Endodermal cell (in vitro differentiated cells): ENCODE measurements around the gene NEMP1. TPM values are rescaled to one million over a fixed set of nuclear protein-coding genes. Genes with fewer than 3 reads are reported as not detected.

ENCODE experiments used
- DNase-seq: peaks from one replicate; pipeline ENCODE4 v3.0.0-alpha.2; 2017
- H3K27ac ChIP-seq: 2 replicates; pipeline ENCODE4 v1.5.1; 2013; ENCODE audit warnings: mild to moderate bottlenecking, low read depth, low read length, moderate library complexity
- H3K27me3 ChIP-seq: 2 replicates; pipeline ENCODE4 v1.6.1; 2013; ENCODE audit warnings: mild to moderate bottlenecking, low read length, moderate library complexity; ENCODE audit not compliant: insufficient read depth, control insufficient read depth, poor library complexity, severe bottlenecking
- H3K36me3 ChIP-seq: 2 replicates; pipeline ENCODE4 v1.7.0; 2013; ENCODE audit warnings: mild to moderate bottlenecking, low read length, moderate library complexity; ENCODE audit not compliant: control insufficient read depth, insufficient read depth
- H3K4me1 ChIP-seq: one replicate; pipeline ENCODE4 v1.7.0; 2013; ENCODE audit warnings: low read length; ENCODE audit not compliant: control insufficient read depth, insufficient read depth
- H3K4me3 ChIP-seq: 2 replicates; pipeline ENCODE4 v1.5.1; 2013; ENCODE audit warnings: mild to moderate bottlenecking, low read length, moderate library complexity
- H3K9ac ChIP-seq: 2 replicates; pipeline ENCODE4 v1.6.1; 2013; ENCODE audit warnings: mild to moderate bottlenecking, low read length, moderate library complexity; ENCODE audit not compliant: poor library complexity, severe bottlenecking; ENCODE audit errors: extremely low read depth
- H3K9me3 ChIP-seq: 2 replicates; pipeline ENCODE4 v1.6.1; 2013; ENCODE audit warnings: mild to moderate bottlenecking, low read length, moderate library complexity; ENCODE audit not compliant: control insufficient read depth
- H3K27ac Mint-ChIP-seq: 2 replicates; pipeline ENCODE4 v1.8.0; 2020; ENCODE audit warnings: mixed read lengths
- H3K27me3 Mint-ChIP-seq: 2 replicates; pipeline ENCODE4 v1.8.0; 2021; ENCODE audit warnings: mild to moderate bottlenecking, mixed read lengths; ENCODE audit not compliant: insufficient read depth
- H3K36me3 Mint-ChIP-seq: 2 replicates; pipeline ENCODE4 v1.8.0; 2020; ENCODE audit warnings: low read depth, mixed read lengths
- H3K4me1 Mint-ChIP-seq: 2 replicates; pipeline ENCODE4 v1.8.0; 2020; ENCODE audit warnings: mixed read lengths
- H3K4me3 Mint-ChIP-seq: 2 replicates; pipeline ENCODE4 v1.8.0; 2020; ENCODE audit warnings: mild to moderate bottlenecking, moderate library complexity, mixed read lengths
- H3K9me3 Mint-ChIP-seq: 2 replicates; pipeline ENCODE4 v1.8.0; 2020; ENCODE audit warnings: mild to moderate bottlenecking, mixed read lengths
- CTCF ChIP-seq: fragments of 200-600 bp; sonication (generic); conservative IDR thresholded peaks from 2 replicates; pipeline ENCODE4 v1.5.0; 2021; ENCODE audit warnings: antibody characterized with exemption, mild to moderate bottlenecking
- WGBS, 2 experiments: methylation state at CpG; one replicate each; pipeline versions ENCODE4 v1.1.5 to v1.1.7; 2013; ENCODE audit warnings: missing lambda C conversion rate in 2 of 2, mixed read lengths in 1 of 2; ENCODE audit not compliant: insufficient coverage in 1 of 2, insufficient read length in 1 of 2; 5-methylcytosine and 5-hydroxymethylcytosine counted together
- total RNA-seq, 2 donors: library from RNA; stranded (reverse); fragmentation: NEBNext Ultra II Directional in 1 of 2; extraction: Animal tissue kit (Norgen Biotek cat#: 25700) in 1 of 2; gene quantifications; 2 replicates in 1 of 2; 3 replicates in 1 of 2; pipeline ENCODE4 v1.2.1, GENCODE V29; 2021

NEMP1 gene
- total RNA-seq, 2 donors from 2014 or later, result 36.3 to 52.6 TPM

GRCh38 chr12:57044889-57045288 lies 33.7 kb downstream of the NEMP1 start:
- H3K4me1 Mint-ChIP-seq, result peaks cover 9% of the 10 kb centered on the region
- Histone ChIP-seq H3K27me3 (peaks cover 62% of the 10 kb centered on the region), H3K4me1 (peaks cover under 1% of the 10 kb centered on the region), H3K9ac (no peak overlapping the region), H3K27ac (no peak overlapping the region), H3K36me3 (no peaks in the 10 kb centered on the region), H3K9me3 (no peaks in the 10 kb centered on the region), H3K4me3 (no peak overlapping the region)
- no peak for DNase-seq
- no peaks in the 10 kb centered on the region for H3K9me3 Mint-ChIP-seq
- no peaks in the 10 kb centered on the region for H3K36me3 Mint-ChIP-seq
- no peak overlapping the region for H3K4me3 Mint-ChIP-seq
- peaks cover 57% of the 10 kb centered on the region for H3K27me3 Mint-ChIP-seq
- no peak overlapping the region for H3K27ac Mint-ChIP-seq
- 91% methylated on average over 3 of the region's 3 CpGs; no CpG with 5 or more reads in 1 of the 2 experiments for WGBS, 2 experiments
- no peak for TF ChIP-seq CTCF

- no peak for TF ChIP-seq CTCF
- Mint-ChIP-seq H3K27ac (no peak overlapping the region), H3K27me3 (peaks cover 53% of the 10 kb centered on the region), H3K9me3 (no peaks in the 10 kb centered on the region), H3K4me1 (peaks cover 8% of the 10 kb centered on the region), H3K36me3 (no peaks in the 10 kb centered on the region), H3K4me3 (no peak overlapping the region)
- H3K27me3 ChIP-seq, result peaks cover 60% of the 10 kb centered on the region
- no peak for DNase-seq
- no peak overlapping the region for H3K4me3 ChIP-seq
- H3K4me1 ChIP-seq, result no peaks in the 10 kb centered on the region
- H3K9ac ChIP-seq, result no peak overlapping the region
- WGBS, 2 experiments, result 90% methylated on average over 6 of the region's 6 CpGs; no CpG with 5 or more reads in 1 of the 2 experiments
- no peak overlapping the region for H3K27ac ChIP-seq
- no peaks in the 10 kb centered on the region for H3K9me3 ChIP-seq
- no peaks in the 10 kb centered on the region for H3K36me3 ChIP-seq
These were observed 34.1 kb downstream of the NEMP1 start for GRCh38 chr12:57044468-57044867.

- peaks cover 5% of the 10 kb centered on the region for H3K4me1 Mint-ChIP-seq
- WGBS, 2 experiments, result 93 to 95% methylated on average over 2 of the region's 2 CpGs
- peaks cover 43% of the 10 kb centered on the region for H3K27me3 Mint-ChIP-seq
- no peaks in the 10 kb centered on the region for H3K4me1 ChIP-seq
- no peak for TF ChIP-seq CTCF
- no peaks in the 10 kb centered on the region for H3K9me3 Mint-ChIP-seq
- H3K4me3 Mint-ChIP-seq, result no peak overlapping the region
- H3K27ac ChIP-seq, result no peak overlapping the region
- no peaks in the 10 kb centered on the region for H3K9me3 ChIP-seq
- no peaks in the 10 kb centered on the region for H3K36me3 Mint-ChIP-seq
- H3K36me3 ChIP-seq, result no peaks in the 10 kb centered on the region
- no peak overlapping the region for H3K9ac ChIP-seq
- no peak overlapping the region for H3K27ac Mint-ChIP-seq
- no peak for DNase-seq
- H3K27me3 ChIP-seq, result peaks cover 43% of the 10 kb centered on the region
- H3K4me3 ChIP-seq, result no peak overlapping the region
These were observed 35.9 kb downstream of the NEMP1 start for GRCh38 chr12:57042695-57043094.
